ENCODE data around the gene MSI2. TPM values are rescaled to one million over a fixed set of nuclear protein-coding genes. Genes with fewer than 3 reads are reported as not detected.

MSI2 gene
- total and polyA plus RNA-seq, 9 of the 15 experiments (the other 6 are each of a cell fraction or from before 2014, with no cell fraction given): 4.6 to 61.8 (median 42.4) TPM

DNA sequence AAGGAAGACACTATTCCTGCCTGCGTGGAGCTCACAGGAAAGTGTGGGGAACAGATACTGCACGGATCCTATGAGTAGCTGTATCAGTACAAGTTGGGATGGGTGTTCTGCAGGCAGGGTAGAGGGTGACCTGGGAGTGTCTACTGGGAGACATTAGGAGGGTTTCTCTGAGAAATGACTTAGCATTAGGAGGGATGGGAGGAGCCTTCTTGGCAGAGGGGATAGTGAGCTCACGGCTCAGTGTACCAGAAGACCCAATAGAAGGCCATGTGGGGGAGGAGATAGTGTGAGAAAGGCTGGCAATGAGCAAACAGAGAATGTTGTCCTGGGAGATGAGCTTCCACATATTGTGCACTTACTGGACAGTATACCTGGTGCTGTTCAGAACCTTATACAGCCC, 109.1 kb downstream of the MSI2 start (continued):
- TF ChIP-seq, protein P1, sequence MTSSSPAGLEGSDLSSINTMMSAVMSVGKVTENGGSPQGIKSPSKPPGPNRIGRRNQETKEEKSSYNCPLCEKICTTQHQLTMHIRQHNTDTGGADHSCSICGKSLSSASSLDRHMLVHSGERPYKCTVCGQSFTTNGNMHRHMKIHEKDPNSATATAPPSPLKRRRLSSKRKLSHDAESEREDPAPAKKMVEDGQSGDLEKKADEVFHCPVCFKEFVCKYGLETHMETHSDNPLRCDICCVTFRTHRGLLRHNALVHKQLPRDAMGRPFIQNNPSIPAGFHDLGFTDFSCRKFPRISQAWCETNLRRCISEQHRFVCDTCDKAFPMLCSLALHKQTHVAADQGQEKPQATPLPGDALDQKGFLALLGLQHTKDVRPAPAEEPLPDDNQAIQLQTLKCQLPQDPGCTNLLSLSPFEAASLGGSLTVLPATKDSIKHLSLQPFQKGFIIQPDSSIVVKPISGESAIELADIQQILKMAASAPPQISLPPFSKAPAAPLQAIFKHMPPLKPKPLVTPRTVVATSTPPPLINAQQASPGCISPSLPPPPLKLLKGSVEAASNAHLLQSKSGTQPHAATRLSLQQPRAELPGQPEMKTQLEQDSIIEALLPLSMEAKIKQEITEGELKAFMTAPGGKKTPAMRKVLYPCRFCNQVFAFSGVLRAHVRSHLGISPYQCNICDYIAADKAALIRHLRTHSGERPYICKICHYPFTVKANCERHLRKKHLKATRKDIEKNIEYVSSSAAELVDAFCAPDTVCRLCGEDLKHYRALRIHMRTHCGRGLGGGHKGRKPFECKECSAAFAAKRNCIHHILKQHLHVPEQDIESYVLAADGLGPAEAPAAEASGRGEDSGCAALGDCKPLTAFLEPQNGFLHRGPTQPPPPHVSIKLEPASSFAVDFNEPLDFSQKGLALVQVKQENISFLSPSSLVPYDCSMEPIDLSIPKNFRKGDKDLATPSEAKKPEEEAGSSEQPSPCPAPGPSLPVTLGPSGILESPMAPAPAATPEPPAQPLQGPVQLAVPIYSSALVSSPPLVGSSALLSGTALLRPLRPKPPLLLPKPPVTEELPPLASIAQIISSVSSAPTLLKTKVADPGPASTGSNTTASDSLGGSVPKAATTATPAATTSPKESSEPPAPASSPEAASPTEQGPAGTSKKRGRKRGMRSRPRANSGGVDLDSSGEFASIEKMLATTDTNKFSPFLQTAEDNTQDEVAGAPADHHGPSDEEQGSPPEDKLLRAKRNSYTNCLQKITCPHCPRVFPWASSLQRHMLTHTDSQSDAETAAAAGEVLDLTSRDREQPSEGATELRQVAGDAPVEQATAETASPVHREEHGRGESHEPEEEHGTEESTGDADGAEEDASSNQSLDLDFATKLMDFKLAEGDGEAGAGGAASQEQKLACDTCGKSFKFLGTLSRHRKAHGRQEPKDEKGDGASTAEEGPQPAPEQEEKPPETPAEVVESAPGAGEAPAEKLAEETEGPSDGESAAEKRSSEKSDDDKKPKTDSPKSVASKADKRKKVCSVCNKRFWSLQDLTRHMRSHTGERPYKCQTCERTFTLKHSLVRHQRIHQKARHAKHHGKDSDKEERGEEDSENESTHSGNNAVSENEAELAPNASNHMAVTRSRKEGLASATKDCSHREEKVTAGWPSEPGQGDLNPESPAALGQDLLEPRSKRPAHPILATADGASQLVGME (CRISPR knock-in tag; IDR thresholded peaks at IDR 0.05): no peak
- TF ChIP-seq EP300 (IDR thresholded peaks at IDR 0.05; ENCODE audit: low read length) (peak; percentile 28; the same call in 1 of the 2 replicates), ZNF444 (CRISPR knock-in tag; IDR thresholded peaks at IDR 0.05) (0 out of 2 replicates have a peak, but pooled peaks have one; percentile 39), ZNF140 (CRISPR knock-in tag; IDR thresholded peaks at IDR 0.05) (no peak), ZFPM2 (CRISPR knock-in tag; IDR thresholded peaks at IDR 0.05) (no peak), HMG20B (CRISPR knock-in tag; IDR thresholded peaks at IDR 0.05) (no peak), ZNF717 (CRISPR knock-in tag; IDR thresholded peaks at IDR 0.05) (no peak), TRIM28 (IDR thresholded peaks at IDR 0.05) (0 out of 2 replicates have a peak, but pooled peaks have one; percentile 27), JUND (IDR thresholded peaks at IDR 0.05; ENCODE audit: borderline replicate concordance, low read depth, low read length) (0 out of 2 replicates have a peak, but pooled peaks have one; percentile 20), JUND (tag; IDR thresholded peaks at IDR 0.05; ENCODE audit: borderline replicate concordance, low read depth, low read length) (peak; percentile 58; the same call in 2 of the 3 replicates), ARNT (IDR thresholded peaks at IDR 0.05) (no peak), PCBP1 (IDR thresholded peaks at IDR 0.05; ENCODE audit: low read depth, low read length, poor library complexity, severe bottlenecking) (no peak), ZNF561 (CRISPR knock-in tag; conservative IDR thresholded peaks at IDR 0.05) (no peak), CCNT2 (IDR thresholded peaks at IDR 0.05; ENCODE audit: borderline replicate concordance, extremely low read depth, insufficient read length, low read depth, low read length) (no peak), TFAM (CRISPR knock-in tag; conservative IDR thresholded peaks at IDR 0.05) (no peak), FIP1L1 (IDR thresholded peaks at IDR 0.05; ENCODE audit: low read depth, low read length, poor library complexity, severe bottlenecking) (no peak), ZNF253 (CRISPR knock-in tag; conservative IDR thresholded peaks at IDR 0.05) (no peak), TRIM24 (IDR thresholded peaks at IDR 0.05) (no peak), KDM1A (IDR thresholded peaks at IDR 0.05) (0 out of 4 replicates have a peak, but pooled peaks of 1 of the 2 experiments have one; percentile 15)
- TF ChIP-seq, protein P2, sequence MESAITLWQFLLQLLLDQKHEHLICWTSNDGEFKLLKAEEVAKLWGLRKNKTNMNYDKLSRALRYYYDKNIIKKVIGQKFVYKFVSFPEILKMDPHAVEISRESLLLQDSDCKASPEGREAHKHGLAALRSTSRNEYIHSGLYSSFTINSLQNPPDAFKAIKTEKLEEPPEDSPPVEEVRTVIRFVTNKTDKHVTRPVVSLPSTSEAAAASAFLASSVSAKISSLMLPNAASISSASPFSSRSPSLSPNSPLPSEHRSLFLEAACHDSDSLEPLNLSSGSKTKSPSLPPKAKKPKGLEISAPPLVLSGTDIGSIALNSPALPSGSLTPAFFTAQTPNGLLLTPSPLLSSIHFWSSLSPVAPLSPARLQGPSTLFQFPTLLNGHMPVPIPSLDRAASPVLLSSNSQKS (CRISPR knock-in tag; IDR thresholded peaks at IDR 0.05): no peak
- TF ChIP-seq, protein P3, sequence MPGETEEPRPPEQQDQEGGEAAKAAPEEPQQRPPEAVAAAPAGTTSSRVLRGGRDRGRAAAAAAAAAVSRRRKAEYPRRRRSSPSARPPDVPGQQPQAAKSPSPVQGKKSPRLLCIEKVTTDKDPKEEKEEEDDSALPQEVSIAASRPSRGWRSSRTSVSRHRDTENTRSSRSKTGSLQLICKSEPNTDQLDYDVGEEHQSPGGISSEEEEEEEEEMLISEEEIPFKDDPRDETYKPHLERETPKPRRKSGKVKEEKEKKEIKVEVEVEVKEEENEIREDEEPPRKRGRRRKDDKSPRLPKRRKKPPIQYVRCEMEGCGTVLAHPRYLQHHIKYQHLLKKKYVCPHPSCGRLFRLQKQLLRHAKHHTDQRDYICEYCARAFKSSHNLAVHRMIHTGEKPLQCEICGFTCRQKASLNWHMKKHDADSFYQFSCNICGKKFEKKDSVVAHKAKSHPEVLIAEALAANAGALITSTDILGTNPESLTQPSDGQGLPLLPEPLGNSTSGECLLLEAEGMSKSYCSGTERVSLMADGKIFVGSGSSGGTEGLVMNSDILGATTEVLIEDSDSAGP (CRISPR knock-in tag; IDR thresholded peaks at IDR 0.05): no peak
- TF ChIP-seq, protein P4, sequence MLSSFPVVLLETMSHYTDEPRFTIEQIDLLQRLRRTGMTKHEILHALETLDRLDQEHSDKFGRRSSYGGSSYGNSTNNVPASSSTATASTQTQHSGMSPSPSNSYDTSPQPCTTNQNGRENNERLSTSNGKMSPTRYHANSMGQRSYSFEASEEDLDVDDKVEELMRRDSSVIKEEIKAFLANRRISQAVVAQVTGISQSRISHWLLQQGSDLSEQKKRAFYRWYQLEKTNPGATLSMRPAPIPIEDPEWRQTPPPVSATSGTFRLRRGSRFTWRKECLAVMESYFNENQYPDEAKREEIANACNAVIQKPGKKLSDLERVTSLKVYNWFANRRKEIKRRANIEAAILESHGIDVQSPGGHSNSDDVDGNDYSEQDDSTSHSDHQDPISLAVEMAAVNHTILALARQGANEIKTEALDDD (IDR thresholded peaks at IDR 0.05): no peak

All from K562 (cell line).